Measurements from ENCODE around the gene CDK3. TPM values are rescaled to one million over a fixed set of nuclear protein-coding genes. Genes with fewer than 3 reads are reported as not detected.

Gene CDK3
- total and polyA plus RNA-seq, 2 donors (not counting 1 experiment from before 2014, with no cell fraction given), result 15.0 to 20.5 TPM

DNA sequence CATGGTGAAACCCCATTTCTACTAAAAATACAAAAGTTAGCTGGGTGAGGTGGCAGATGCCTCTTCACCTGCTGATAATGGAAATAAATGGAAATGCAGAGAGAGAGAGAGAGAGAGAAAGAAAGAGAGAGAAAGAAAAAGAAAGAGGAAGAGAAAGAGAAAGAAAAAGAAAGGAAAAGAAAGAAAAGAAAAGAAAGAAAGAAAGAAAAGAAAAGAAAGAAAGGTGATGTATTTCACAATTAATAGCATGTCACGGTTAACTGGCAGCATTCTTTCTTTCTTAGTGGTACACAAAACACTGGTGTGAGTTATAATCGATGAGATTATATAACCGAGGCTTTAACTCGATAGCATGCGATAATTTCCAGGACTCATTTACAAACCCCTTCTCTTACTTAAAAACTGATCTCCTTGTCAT lies 24.9 kb upstream of the CDK3 start:
- no peaks in the 10 kb centered on the region for H3K36me3 ChIP-seq (replicated peaks in 1 of 2; ENCODE audit: control extremely low read depth in 1 of 2, control insufficient read depth in 1 of 2, extremely low read depth in 1 of 2, insufficient read depth in 2 of 2, low read length in 1 of 2)
- ChIA-PET POLR2A (interaction anchor here (0.7 kb wide), 1 partner anchor 15 kb away, joined by 4 read pairs; no protein-coding TSS in a partner anchor), CTCF (interaction anchor here (1.0 kb wide), 1 partner anchor 20 kb away, joined by 3 read pairs; no protein-coding TSS in a partner anchor)
- peaks cover 9 to 18% of the 10 kb centered on the region in 2 donors for H3K4me1 ChIP-seq (ENCODE audit: control insufficient read depth in 2 of 2, insufficient read depth in 2 of 2, low read length in 2 of 2)
- no peaks in the 10 kb centered on the region for H3K9me3 ChIP-seq (ENCODE audit: control extremely low read depth in 1 of 3, control insufficient read depth in 2 of 3, insufficient read depth in 1 of 3, low read length in 2 of 3)
- no peak overlapping the region for H3K9ac ChIP-seq (ENCODE audit: low read length)
- Mint-ChIP-seq H3K4me3 (no peak overlapping the region), H3K4me1 (peaks cover 43% of the 10 kb centered on the region), H3K27me3 (no peaks in the 10 kb centered on the region), H3K27ac (no peak overlapping the region), H3K9me3 (ENCODE audit: insufficient read depth) (no peaks in the 10 kb centered on the region)
- intact Hi-C loops (cut with micrococcal nuclease), result no loop called here
- TF ChIP-seq, protein P1, sequence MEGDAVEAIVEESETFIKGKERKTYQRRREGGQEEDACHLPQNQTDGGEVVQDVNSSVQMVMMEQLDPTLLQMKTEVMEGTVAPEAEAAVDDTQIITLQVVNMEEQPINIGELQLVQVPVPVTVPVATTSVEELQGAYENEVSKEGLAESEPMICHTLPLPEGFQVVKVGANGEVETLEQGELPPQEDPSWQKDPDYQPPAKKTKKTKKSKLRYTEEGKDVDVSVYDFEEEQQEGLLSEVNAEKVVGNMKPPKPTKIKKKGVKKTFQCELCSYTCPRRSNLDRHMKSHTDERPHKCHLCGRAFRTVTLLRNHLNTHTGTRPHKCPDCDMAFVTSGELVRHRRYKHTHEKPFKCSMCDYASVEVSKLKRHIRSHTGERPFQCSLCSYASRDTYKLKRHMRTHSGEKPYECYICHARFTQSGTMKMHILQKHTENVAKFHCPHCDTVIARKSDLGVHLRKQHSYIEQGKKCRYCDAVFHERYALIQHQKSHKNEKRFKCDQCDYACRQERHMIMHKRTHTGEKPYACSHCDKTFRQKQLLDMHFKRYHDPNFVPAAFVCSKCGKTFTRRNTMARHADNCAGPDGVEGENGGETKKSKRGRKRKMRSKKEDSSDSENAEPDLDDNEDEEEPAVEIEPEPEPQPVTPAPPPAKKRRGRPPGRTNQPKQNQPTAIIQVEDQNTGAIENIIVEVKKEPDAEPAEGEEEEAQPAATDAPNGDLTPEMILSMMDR (IDR thresholded peaks at IDR 0.05), result peak; percentile 22
- no peak for TF ChIP-seq EZH2 (IDR thresholded peaks at IDR 0.05; ENCODE audit: borderline replicate concordance, insufficient read depth, low read depth, low read length, poor library complexity, severe bottlenecking)
- H3K4me2 ChIP-seq (replicated peaks; ENCODE audit: low read depth, low read length, poor library complexity, severe bottlenecking), result no peak overlapping the region
- no CpG with 5 or more reads among the region's 5 CpGs for WGBS (ENCODE audit: insufficient coverage)
- H3K27ac ChIP-seq (ENCODE audit: low read length in 2 of 2), result no peak overlapping the region
- no peak overlapping the region for H3K4me3 ChIP-seq (ENCODE audit: control extremely low read depth in 1 of 5, extremely low read depth in 1 of 5, insufficient read depth in 1 of 5, low read depth in 2 of 5, low read length in 4 of 5)
- peaks cover 41% of the 10 kb centered on the region for H3K79me2 ChIP-seq (ENCODE audit: control insufficient read depth, insufficient read depth, low read length)
- no peaks in the 10 kb centered on the region for H3K27me3 ChIP-seq (replicated peaks in 1 of 4; ENCODE audit: control extremely low read depth in 1 of 4, control insufficient read depth in 3 of 4, insufficient read depth in 4 of 4, low read length in 3 of 4)
- no peak for ATAC-seq (ENCODE audit: low read depth)
- no peaks in the 10 kb centered on the region for H4K20me1 ChIP-seq (ENCODE audit: control insufficient read depth, insufficient read depth, low read length, poor library complexity, severe bottlenecking)
- no peak for DNase-seq
- no peak overlapping the region for H2AFZ ChIP-seq (ENCODE audit: insufficient read depth, low read depth, low read length, poor library complexity, severe bottlenecking)

DNA sequence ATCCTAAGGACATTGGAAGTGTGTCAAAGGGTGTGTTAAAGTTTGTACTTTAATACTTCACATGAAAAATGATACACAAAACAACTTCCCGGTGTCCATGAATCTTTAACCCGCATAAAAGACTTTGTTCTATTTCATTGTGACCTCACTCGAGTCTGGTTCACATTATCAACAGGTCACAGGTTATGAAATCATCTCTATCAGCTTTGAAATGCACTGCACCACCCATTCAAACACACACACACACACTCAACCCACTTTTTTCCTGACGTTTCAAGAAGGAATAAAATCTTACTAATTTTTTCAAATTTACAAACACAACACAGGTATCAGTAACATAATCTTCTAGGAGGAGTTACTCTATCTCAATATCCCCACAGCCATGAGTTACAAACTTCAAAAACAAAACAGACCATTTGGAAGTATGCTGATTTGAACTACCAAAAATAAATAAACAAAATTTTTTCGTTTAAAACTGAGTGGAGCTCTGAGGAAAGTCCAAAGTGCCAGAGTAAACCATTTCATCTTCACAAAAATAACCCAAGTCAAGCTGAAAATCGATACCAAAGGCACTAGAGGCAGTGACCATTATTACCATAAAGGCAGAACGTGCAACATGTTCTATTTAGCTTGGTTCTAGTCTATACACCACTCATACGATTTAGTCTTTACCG lies 24.3 kb upstream of the CDK3 start:
- Histone ChIP-seq H3K4me2 (replicated peaks; ENCODE audit: low read depth, low read length, poor library complexity, severe bottlenecking) (no peak overlapping the region), H3K79me2 (ENCODE audit: control insufficient read depth, insufficient read depth, low read length) (peaks cover 42% of the 10 kb centered on the region), H3K36me3 (replicated peaks in 1 of 2; ENCODE audit: control extremely low read depth in 1 of 2, control insufficient read depth in 1 of 2, extremely low read depth in 1 of 2, insufficient read depth in 2 of 2, low read length in 1 of 2) (no peaks in the 10 kb centered on the region), H2AFZ (ENCODE audit: insufficient read depth, low read depth, low read length, poor library complexity, severe bottlenecking) (no peak overlapping the region), H3K27me3 (replicated peaks in 1 of 4; ENCODE audit: control extremely low read depth in 1 of 4, control insufficient read depth in 3 of 4, insufficient read depth in 4 of 4, low read length in 3 of 4) (no peaks in the 10 kb centered on the region), H3K9me3 (ENCODE audit: control extremely low read depth in 1 of 3, control insufficient read depth in 2 of 3, insufficient read depth in 1 of 3, low read length in 2 of 3) (no peaks in the 10 kb centered on the region), H3K9ac (ENCODE audit: low read length) (no peak overlapping the region), H3K4me1 (ENCODE audit: control insufficient read depth in 2 of 2, insufficient read depth in 2 of 2, low read length in 2 of 2) (peaks cover 9 to 19% of the 10 kb centered on the region in 2 donors), H3K4me3 (ENCODE audit: control extremely low read depth in 1 of 5, extremely low read depth in 1 of 5, insufficient read depth in 1 of 5, low read depth in 2 of 5, low read length in 4 of 5) (no peak overlapping the region), H3K27ac (ENCODE audit: low read length in 2 of 2) (no peak overlapping the region), H4K20me1 (ENCODE audit: control insufficient read depth, insufficient read depth, low read length, poor library complexity, severe bottlenecking) (no peaks in the 10 kb centered on the region)
- peaks cover 43% of the 10 kb centered on the region for H3K4me1 Mint-ChIP-seq
- intact Hi-C loops (cut with micrococcal nuclease), result no loop called here
- CTCF ChIA-PET, result interaction anchor here (0.5 to 1.5 kb wide), 2 partner anchors 116 to 303 kb away, joined by 3 to 4 read pairs; no protein-coding TSS in a partner anchor
- WGBS (ENCODE audit: insufficient coverage), result 95% methylated on average over 2 of the region's 9 CpGs
- no peaks in the 10 kb centered on the region for H3K27me3 Mint-ChIP-seq
- peak overlapping the region; percentile 52 for H3K4me3 Mint-ChIP-seq
- POLR2A ChIA-PET, result no interaction called here
- TF ChIP-seq, protein P1 (IDR thresholded peaks at IDR 0.05), result no peak
- TF ChIP-seq EZH2 (IDR thresholded peaks at IDR 0.05; ENCODE audit: borderline replicate concordance, insufficient read depth, low read depth, low read length, poor library complexity, severe bottlenecking), result no peak
- ATAC-seq (ENCODE audit: low read depth) (no peak), DNase-seq (no peak)
- H3K27ac Mint-ChIP-seq, result no peak overlapping the region
- no peaks in the 10 kb centered on the region for H3K9me3 Mint-ChIP-seq (ENCODE audit: insufficient read depth)
